Osteocyte (in vitro differentiated cells): ENCODE results near the gene XRCC3. TPM values are rescaled to one million over a fixed set of nuclear protein-coding genes. Genes with fewer than 3 reads are reported as not detected.

Source experiments
- DNase-seq: peaks from one replicate; pipeline ENCODE4 v3.0.0; 2021; ENCODE audit warnings: mixed read lengths; ENCODE audit not compliant: unreplicated experiment; ENCODE audit errors: extremely low spot score
- H3K27ac Mint-ChIP-seq: one replicate; pipeline ENCODE4 v1.8.0; 2021; ENCODE audit warnings: mild to moderate bottlenecking, mixed read lengths; ENCODE audit not compliant: unreplicated experiment
- H3K27me3 Mint-ChIP-seq: one replicate; pipeline ENCODE4 v1.8.0; 2021; ENCODE audit warnings: mixed read lengths; ENCODE audit not compliant: unreplicated experiment
- H3K36me3 Mint-ChIP-seq: one replicate; pipeline ENCODE4 v1.8.0; 2021; ENCODE audit warnings: mixed read lengths; ENCODE audit not compliant: unreplicated experiment
- H3K4me1 Mint-ChIP-seq: one replicate; pipeline ENCODE4 v1.8.0; 2021; ENCODE audit warnings: mixed read lengths; ENCODE audit not compliant: unreplicated experiment
- H3K4me3 Mint-ChIP-seq: one replicate; pipeline ENCODE4 v1.8.0; 2021; ENCODE audit warnings: mild to moderate bottlenecking, moderate library complexity, mixed read lengths; ENCODE audit not compliant: unreplicated experiment
- H3K9me3 Mint-ChIP-seq: one replicate; pipeline ENCODE4 v1.8.0; 2021; ENCODE audit warnings: mixed read lengths; ENCODE audit not compliant: unreplicated experiment
- CTCF ChIP-seq: fragments of 200-600 bp; sonication (generic); IDR thresholded peaks from 2 replicates; pipeline ENCODE4 v1.5.0; 2021; ENCODE audit warnings: antibody characterized with exemption, mild to moderate bottlenecking, moderate library complexity
- total RNA-seq: library from RNA; stranded (reverse); gene quantifications from 2 replicates; pipeline ENCODE4 v1.2.1, GENCODE V29; 2021

Gene XRCC3
- total RNA-seq, 1 donor from 2014 or later, result 7.5 TPM

- Mint-ChIP-seq H3K4me3 (no peak overlapping the region), H3K27me3 (no peaks in the 10 kb centered on the region), H3K36me3 (peaks cover 22% of the 10 kb centered on the region), H3K9me3 (no peaks in the 10 kb centered on the region), H3K27ac (no peak overlapping the region), H3K4me1 (peaks cover under 1% of the 10 kb centered on the region)
- no peak for TF ChIP-seq CTCF
- no peak for DNase-seq
Measured at GRCh38 chr14:103705504-103706284, 9.6 kb downstream of the XRCC3 start.

- no peak for DNase-seq
- Mint-ChIP-seq H3K27me3 (no peaks in the 10 kb centered on the region), H3K4me1 (no peaks in the 10 kb centered on the region), H3K27ac (no peak overlapping the region), H3K36me3 (peaks cover 22% of the 10 kb centered on the region), H3K4me3 (no peak overlapping the region), H3K9me3 (no peaks in the 10 kb centered on the region)
- TF ChIP-seq CTCF, result no peak
Measured at GRCh38 chr14:103705118-103705503, 10.1 kb downstream of the XRCC3 start.

GRCh38 chr14:103704708-103705107, 10.5 kb downstream of the XRCC3 start:
- Mint-ChIP-seq H3K9me3 (no peaks in the 10 kb centered on the region), H3K4me3 (no peak overlapping the region), H3K4me1 (no peaks in the 10 kb centered on the region), H3K36me3 (peaks cover 24% of the 10 kb centered on the region), H3K27me3 (no peaks in the 10 kb centered on the region), H3K27ac (no peak overlapping the region)
- no peak for DNase-seq
- TF ChIP-seq CTCF, result no peak

GRCh38 chr14:103703433-103704385, 11.5 kb downstream of the XRCC3 start:
- Mint-ChIP-seq H3K27me3 (no peaks in the 10 kb centered on the region), H3K4me3 (no peak overlapping the region), H3K27ac (no peak overlapping the region), H3K36me3 (peaks cover 30% of the 10 kb centered on the region), H3K4me1 (no peaks in the 10 kb centered on the region), H3K9me3 (no peaks in the 10 kb centered on the region)
- no peak for DNase-seq
- TF ChIP-seq CTCF, result no peak
